ENCODE measurements around the gene SNTN.

SNTN gene

DNA sequence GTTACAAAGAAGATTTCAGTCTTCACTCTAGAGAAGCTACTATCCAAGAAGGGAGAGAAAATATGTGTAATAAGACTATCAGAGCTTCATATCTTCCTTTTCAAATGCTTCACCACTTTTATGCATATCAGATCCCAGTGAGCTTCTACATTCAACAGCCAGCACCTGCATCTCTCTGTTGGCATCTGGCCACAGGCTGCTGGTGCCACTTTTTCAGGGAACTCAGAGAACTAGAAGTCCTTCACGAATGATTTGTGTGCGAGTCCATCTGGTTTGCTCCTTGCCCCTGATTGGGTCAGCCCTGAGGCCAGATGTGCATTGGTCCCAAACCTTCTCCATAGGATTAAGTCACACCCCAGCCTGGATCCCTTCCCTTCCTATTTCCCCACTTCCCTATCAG lies 22.1 kb downstream of the SNTN start:
- no peak for DNase-seq (ENCODE audit: low read depth)

DNA sequence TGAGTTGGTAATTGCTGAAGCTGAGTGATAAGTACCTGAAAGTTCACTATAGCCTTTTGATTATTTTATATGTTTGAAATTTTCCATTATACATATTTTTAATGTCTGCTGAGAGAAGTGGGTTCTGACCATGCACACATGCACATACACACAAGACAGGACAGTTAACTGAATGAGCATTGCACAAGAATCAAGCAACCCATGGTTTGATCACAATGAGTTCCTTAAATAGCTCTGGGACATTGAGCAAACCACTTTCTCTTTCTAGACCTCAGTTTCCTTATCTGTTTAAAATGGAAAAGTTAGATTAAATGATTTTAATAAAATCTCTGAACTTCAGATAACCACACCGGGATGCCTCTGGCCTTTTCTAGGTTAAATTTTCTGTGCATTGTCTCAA lies 26.7 kb downstream of the SNTN start:
- no peak for DNase-seq (ENCODE audit: low read depth)

DNA sequence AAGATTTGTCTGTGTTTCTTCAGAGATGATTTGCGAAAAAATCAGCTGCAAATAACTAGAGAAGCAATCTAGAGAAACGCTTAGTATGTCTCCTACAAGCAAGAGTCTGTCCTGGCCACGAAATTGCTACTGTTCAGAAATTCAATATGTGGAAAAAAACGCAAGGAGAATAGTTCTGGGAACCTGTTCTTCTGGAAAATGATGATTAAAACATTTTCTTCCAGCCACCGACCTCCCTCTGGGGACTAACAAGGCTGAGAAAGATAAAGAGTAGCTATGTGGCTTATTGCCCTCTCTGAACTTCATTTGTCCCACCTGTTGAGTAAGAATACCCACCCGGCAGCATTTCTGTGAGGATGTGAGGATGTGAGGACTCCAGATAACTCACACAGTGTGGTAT lies 31.6 kb downstream of the SNTN start:
- no peak for DNase-seq (ENCODE audit: low read depth)

DNA sequence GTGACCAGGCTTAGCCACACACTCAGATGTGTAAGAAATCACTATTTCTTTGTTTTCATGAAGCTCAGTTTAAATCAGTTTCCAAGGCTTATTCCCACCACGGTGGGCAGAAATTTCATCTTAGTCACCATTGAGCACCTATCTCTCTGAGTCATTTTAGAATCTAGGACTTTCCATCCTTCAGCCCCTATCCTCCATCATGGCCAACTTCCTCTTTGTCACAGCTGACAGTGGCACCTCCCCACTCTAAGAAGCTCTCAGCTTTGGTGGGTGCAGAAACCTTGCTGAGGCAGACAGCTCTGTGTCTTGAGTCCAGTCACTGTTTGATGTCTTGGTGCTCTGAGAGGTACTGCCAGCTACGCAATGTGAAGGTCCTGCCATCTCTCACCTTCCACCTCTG lies 32.9 kb downstream of the SNTN start:
- DNase-seq (ENCODE audit: low read depth) = no peak

DNA sequence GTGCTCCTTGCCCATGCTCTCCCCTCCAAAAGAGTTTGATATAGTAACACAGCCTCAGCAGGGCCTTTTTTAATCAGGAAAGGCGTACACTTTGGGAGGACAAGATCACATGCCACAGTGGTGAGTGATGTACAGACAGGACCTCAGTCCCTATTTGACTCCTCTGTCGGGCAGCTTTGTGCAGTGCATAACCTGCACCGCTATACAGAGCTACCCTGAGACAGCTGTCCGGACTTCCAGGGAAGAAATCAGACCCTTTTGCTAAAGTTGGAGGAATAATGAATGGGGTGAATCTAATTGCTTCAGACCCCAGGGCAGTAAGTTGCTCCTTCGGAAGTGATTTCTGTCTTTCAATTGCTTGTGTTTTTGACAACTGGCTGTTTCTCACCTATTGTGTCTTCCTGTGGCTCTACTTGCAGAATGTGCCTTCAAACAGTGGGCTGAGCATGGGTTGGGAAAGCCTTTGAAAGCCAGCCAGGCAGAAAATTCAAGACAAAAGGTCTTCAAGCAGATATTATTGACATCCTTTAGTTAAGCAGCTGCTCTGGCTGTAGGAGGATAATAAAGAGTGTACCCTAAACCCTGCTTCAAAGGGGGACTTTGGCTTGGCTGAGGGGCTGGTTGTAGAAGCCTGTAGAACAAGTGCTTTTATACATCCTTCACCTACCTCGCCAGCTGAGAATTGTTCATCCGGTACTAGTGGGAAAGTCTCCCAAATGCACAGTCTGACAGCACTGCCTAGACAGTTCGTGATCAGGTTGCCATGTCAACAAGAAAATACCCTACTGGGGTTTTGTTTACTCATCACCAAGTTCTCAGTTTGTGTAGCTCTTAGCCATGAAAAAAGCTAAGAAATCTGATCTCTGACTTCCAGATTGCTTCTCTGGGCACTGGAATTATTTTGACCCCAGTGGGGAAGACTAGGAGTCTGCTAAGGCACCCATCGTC lies 35.1 kb downstream of the SNTN start:
- no peak for DNase-seq (ENCODE audit: low read depth)

DNA sequence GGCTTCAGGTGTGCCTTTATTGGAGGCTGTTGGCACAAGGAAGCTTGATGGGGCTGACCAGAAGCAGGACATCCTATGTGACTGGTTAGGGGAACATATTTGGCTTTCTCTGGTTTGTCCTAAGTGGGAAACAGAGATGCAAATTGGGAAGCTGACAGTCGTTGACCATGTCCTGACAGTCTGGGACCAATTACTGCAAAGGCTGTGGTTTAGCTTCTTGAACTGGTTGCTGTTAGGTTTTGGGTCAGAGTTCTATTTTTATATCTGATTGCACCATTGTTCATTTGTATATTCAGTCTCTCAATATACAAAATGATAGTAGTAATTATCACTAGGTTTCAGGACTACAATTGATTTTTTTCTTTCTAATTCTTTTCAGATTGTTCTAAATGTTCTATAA lies 36.8 kb downstream of the SNTN start:
- DNase-seq (ENCODE audit: low read depth) = no peak

DNA sequence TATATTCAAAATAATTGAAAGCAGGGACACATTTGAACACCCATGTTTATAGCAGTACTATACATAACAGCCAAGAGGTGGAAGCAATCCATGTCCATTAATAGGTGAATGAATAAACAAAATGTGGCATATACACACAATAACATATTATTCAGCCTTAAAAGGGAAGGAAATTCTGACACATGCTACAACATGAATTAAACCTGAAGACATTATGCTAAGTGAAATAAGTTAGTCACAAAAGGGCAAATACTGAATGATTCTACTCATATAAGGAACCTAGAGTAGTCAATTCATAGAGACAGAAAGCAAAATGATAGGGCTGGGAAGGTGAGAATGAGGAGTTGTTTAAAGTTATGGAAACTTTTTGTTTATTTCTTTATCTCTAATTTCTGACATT lies 40.9 kb downstream of the SNTN start:
- DNase-seq (ENCODE audit: low read depth) = no peak

DNA sequence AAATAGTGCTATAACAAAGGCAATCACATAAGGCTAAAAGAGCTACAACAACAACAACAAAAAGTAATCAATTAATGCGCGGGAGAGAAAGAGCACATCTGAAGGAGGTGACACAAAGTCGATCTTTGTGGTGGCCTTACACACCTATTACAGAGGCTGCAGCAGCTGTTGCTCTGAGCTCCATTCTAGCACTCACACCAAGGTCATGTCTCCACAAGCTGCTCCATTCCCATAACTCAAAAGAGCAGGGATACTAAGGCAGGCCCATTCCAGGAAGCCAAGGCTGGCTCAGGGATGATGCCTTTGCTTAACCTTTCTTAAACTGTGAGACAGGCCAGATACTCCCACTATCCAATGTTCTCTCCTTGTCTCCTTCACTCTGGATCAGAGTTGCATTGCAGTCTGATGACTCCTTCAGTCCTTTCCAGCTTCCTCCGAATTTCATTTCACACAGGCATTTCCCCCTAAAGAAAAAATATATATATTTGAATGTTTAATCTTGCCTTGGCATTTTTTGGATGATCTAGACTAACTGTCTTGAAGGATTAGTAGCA lies 52.7 kb downstream of the SNTN start:
- DNase-seq (ENCODE audit: low read depth) = no peak

DNA sequence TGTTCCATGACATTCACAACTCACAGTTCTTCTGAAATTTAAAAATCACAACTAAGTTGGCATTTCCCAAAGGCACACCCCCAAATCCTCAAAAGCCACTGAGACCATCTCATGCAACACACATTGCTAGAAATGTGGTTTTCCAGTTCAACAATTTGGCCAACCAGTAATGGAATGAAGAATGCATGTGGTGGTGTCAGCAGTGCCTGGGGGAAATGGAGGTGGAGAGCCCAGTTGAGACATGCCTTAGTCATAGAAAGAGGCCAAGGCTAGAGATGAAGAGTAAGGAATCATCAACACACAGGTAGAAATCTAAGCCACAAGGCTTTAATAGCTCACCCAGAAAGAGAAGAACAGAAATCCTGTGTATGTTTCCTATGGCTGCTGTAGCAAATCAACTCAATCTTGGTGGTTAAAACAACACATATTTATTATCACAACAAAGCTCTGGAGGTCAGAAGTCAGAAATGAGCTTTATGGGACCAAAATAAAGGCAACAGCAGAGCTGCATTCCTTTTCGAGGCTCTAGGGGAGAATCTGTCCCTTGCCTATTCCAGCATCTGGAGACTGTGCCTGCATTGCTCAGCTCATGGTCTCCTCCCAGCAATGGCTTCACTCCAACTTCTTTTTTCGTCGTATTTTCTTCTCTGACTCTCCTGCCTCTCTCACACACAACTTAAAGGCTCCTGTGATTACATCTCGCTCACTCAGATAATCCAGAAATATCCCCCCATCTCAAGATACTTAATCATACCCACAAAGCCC lies 54.0 kb downstream of the SNTN start:
- no peak for DNase-seq (ENCODE audit: low read depth)

DNA sequence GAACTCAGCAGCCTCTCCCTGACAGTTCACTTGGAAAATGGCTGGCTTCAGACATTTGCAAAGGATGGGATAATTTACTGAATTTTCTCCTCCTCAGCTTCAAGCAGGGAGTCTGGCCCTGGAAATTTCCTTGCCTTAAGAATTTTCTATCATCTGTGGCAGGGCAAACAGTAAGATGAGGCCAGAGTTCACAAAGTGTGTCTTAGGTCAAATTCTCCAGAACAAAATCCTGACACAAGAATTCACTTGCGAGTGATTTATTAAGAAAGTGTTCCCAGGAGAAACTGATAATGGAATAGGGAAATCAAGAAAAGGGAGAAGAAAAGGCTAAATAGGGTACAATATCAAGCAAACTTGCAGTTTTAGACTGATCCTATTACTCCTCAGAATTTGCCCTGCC lies 55.3 kb downstream of the SNTN start:
- DNase-seq (ENCODE audit: low read depth) = no peak

DNA sequence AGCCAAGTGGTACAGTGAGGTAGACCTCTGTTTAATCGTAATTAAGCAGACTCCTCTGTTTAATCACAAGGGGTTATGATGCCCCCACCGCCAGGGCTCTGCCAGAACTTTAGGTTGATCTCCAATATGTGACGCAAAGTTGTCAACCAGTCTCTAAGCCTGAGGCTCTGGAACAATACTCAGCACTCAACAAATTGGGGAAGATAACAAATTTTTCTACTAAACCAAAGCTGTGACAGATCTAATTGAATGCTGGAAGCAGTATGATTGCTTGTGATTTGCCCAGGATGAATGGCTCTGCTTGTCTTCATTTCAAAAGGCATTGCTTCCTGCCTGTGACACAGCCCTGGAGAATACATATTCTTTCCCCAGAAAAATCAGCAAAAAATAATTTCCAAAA lies 57.1 kb downstream of the SNTN start:
- DNase-seq (ENCODE audit: low read depth) = no peak
